D341Med (cell line): ENCODE measurements around the gene POLR1H.
A peak's percentile ranks its signal among the peaks of the same experiment; 100 is the strongest.

ENCODE experiments used
- DNase-seq: peaks from one replicate; pipeline ENCODE4 v3.0.0; 2012; ENCODE audit warnings: low spot score

The POLR1H gene

GRCh38 chr6:30062471-30063178 lies 1.6 kb downstream of the POLR1H start:
- no peak for DNase-seq

DNA sequence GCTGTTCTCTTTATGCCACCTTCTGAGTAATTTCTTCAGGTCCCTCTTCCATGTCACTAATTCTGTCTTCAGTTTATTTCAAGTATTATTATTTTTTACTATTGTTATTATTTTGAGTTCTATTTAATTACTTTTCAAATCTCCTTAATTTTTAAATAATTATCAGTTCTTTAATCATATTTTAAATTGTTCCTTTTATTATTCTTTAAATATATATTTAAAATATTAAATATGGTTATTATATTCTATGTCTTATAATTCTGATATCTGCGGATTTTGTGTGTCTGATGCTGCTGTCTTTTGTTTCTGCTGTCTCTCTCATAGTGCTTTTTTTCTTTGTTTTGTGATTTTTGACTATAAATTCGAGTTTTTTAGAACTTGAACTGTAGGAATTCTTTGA lies 2.2 kb downstream of the POLR1H start:
- no peak for DNase-seq

- no peak for DNase-seq
Measured at GRCh38 chr6:30066082-30066481, 5.0 kb downstream of the POLR1H start.

GRCh38 chr6:30066577-30067459 lies 5.8 kb downstream of the POLR1H start, which contains the start of gene PPP1R11:
TSS of gene PPP1R11 (plus strand) at chr6:30067198. CDS start at chr6:30067411, 213 bp downstream.
- DNase-seq = peak; percentile 92

DNA sequence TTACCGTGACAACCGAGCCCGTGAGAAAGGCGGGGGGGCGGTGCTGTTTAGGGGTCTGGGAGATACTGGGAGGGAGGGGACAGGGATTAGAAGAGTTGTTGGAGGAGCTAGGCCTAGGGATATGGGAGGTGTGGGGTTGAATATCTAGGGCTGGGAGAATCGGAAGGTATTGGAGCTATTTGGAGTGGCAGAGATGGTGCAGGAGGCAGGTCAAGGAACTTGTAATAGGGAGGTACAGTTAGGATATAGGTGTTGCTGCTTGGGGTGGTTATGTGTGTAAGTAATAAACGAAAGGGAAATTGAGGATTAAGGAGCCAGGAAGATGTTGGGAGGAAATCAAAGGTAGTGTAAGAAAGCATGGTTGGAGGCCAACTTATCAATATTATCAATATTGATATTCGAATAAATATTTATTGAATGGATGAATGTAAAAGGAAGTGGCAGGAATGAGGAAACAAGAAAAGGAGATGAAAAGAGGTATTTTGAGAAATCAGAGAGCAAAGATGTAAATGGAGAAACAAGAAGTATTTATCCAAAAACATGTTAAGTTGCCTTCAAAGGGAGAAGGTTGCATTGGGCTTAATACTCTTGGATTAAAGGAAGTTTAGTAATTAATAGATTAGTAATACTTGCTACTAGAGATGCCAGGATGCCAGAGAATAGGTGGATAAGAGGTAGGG lies 6.5 kb downstream of the POLR1H start:
- DNase-seq = peak; percentile 84

DNA sequence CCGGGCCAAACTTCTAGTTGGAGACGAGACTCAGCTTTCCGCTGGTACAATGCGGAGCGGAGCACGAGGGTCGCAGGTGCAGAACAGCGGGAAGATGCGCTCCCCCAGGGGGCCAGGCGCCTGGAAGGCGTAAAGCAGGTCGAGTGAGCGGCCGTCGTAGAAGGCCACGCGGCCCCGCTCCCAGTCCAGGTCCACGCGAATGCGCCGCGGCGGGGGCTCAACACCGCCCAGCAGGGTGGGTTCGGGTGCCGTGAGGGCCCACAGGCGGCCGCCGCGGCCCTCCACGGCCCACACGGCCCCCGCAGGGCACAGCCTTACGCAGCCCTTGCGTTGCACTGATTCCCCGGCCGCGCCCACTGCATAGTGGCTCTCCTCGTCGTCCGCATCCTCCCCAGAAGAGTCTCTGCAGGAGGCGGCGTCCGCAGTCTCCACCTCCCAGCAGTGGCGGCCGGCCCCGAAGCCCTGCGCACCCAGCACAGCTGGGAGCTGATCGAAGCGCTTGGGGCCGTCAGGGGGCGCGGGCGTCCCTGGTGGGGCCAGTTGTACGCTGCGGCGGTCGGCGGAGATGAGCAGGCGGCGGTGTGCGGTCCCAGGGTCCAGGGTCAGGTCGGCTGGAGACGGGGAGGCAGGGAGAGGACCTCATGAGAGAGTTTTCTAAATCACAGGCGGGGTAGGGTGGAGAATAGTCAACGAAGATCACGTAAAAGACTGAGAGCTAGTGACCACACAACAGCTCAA lies 10.2 kb downstream of the POLR1H start:
- no peak for DNase-seq

GRCh38 chr6:30071858-30072257 lies 10.8 kb downstream of the POLR1H start:
- DNase-seq = no peak

DNA sequence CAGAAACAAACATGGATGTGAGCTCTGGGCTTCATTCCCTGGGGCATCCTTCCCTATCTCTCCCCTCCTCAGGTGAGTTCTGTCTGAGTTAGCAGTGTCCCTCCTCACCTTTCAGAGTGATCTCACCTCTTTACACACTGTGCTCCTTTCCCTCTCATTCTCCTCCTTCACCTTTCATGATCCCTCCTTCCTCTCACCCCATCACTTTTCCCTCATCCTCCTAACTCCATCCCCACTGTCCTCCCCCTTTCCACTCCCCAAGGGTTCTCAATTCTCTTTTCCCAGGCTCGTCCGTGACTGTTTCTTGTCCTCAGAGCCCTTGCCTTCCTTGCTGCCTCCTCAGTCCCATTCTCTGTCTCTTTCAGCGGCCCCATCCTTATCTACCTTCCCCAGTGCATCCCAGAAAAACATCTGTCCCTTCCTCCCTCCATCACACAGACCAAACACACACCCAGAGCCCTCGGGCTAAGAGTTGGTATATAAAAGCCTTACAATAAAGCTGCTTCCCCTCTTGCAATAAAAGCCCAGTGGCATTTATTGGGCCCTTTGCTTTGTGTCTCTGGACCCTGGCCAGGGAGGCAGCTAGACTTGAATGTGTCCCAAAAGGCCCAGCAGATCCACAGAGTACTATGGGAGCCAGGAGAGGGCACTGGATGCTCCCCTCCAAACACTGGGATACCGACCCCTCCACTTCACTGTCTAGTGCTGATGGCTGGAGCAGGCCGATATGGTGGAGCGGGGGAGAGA lies 12.6 kb downstream of the POLR1H start:
- DNase-seq = no peak

DNA sequence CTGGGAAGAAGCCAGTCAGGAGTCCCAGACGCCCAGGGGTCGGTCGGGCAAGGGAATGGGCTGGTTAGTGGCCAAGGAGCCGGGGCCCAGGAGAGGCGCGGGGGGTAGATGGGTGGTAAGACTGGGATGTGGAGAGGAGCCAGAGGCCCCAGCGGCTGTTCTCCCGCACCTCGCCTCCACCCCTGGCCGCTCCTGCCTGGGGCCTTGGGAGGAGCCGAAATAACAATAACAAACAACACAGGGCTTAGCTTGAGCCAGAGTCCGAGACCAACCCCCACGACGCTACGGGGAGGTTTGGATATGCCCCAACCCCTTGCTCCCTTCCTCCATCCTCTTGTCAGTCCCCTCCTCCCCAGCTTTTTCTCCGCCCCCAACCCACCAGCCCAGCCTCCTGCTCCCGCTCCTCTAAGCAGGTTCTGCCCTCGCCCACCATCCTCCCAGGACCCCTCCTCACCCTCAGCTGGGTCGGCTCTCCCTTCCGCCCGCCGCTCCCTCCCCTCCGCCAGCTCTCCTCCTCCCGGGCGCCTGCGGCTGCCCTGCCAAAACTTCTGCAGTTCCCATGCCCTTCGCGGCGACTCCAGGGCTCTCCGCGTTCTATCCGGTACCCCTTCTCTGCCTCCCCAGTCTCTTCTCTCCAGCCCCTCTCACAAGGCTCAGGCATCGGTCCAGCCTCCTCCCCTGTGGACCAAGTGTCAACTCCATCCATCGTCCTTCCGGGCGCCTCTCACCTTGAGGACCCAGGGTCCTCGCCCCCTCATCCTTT lies 13.4 kb downstream of the POLR1H start:
- DNase-seq = no peak

DNA sequence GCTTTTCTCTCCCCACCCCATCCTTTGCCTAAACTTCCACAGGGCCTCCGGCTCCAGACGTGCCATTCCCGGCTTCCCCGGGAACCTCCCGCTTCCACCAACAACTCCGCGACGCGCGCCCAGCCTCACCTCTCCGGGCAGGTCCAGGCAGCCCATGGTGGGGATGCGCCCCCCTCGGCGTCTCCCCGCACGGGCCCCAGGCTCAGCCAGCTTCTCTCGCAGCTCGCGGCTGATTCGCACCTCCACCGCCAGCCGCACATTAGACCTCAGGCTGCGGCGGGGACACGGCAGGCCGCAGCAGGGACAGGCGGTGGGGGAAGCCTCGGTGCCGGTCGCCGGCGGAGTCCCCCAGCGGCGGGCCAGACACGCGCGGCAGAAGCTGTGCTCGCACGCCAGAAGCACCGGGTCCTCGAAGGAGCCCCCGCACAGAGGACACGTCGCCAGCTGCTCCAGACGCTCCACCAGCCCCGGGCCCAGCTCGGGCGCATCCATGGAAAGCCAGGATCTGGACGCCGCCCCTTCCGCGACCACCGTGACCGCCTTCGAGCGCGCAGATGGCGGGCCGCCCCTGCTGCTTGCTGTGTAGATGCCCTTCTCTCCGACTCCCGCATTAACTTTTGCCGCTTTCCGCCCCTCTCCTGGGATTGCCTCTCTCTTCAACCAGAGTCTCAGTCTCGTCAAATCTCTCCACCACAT lies 14.2 kb downstream of the POLR1H start, which contains the start of gene RNF39:
Gene RNF39, minus strand, starts transcription at position 676 of the 696 bp plus-strand sequence. Its CDS starts 184 bp downstream, at position 492.
- DNase-seq = peak; percentile 64

DNA sequence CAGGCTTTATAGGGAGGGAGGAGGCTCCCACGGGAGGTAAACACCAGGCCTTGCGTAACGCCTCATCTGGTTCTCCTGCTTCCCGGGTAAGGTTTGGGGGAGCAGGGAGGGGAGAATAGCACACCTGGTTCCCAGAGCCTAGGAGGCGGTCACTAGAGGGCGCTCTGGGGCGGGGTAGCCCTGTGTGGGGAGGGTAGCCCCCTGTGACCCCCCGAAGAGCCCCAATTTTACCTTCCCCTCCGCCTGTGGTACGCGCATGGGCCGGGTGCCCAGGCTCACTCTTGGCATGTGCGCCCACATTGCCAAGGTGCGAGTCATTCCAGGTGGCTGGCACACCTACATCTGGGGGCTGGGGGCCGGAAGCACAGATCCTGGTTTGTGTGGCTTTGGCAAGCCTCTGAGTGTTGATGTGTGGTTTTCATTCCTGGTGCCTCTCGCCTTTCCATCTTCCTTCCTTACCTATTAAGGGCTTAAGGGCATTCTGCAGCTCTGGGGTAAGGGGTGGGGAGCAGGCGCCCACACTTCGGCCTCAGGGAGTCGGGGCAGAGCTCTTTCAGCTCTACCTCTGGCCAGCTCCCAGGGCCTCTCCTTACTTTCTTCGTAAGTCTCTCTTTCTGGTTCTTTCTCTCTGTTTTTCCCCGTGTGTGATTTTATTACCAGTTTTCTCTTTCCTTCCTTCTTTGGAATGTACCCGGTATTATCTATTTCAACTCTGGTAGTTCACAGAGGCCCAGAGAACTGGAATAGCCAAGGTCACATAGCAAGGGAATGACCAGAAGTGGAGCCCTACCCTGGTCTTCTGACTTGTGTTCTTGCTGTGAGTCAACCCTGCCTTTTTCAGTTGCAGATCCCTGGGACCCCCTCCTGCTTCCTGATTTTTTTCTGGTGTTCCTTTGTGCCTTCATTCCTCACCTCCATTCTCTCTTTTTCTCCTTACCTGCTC lies 15.0 kb downstream of the POLR1H start:
- peak; percentile 57 for DNase-seq

GRCh38 chr6:30077218-30077617 lies 16.2 kb downstream of the POLR1H start:
- DNase-seq = no peak

GRCh38 chr6:30087876-30088275 lies 26.8 kb downstream of the POLR1H start:
- no peak for DNase-seq

DNA sequence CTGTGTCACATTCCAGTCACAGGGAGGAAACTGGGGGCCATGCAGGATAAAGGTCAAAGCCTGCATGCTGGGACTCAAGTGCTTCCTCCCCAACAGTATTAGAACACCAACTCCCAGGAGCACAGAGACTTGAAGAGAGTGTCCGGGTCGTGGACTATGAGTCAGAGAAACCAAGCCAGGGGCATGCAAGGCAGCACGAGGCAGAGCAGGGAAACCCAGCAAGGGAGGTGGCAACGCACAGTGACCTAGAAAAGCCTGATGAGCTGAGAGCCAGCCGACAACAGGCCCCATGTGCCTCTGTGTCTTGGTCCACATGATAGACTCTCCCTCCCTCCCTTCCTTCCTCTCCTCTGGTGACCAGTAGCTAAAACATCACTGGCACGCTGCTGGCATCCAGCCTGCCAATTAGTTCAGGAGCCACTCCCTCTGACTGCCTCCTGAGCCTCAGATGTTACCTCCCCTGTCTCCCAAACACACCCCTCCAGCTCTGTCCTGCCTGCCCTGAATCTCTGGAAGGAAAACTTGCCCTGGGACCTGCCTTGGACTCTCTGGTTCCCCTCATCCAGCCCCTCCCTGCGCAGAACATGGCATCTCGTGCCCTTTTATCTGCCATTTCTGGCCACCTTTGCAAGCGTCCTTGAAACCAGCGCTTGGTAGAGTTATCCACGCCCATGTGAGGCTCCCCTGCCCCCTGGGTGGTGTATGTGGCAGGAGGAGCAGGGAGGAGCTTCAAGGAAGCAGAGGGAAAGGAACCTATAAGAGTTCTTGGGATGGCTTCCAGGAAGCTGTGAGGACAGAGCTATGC lies 30.7 kb downstream of the POLR1H start:
- no peak for DNase-seq

DNA sequence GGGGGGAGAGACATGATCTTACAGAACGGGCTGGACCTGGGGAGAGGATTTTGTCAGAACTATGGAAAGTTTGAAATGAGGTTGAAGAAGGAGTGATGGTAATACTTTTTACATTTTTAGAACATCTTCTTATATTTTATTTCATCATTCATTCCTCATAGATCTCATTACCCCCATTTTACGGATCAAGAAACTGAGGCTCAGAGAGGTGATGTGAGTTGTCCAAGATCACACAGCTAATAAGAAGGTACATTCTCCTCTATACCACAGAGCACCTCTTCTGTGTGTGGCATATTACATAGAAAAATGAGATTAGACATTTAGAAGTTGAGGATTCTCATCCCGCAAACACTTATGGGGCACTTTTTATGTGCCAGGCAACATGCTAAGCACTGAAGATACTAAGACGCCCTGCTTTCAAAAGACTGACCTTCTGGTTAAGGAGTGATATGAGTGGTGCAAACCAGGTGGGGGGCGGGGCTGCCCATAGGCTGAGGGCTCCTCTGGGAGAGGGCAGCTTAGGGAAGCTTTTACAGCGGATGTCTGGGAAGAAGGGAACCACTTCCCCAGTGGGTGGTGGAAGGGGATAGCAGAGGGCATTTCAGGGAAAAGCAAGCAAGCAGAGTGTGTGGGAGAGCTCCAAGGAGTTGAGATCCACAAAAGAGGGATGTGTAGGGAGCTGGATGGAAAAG lies 31.9 kb downstream of the POLR1H start:
- DNase-seq = no peak

DNA sequence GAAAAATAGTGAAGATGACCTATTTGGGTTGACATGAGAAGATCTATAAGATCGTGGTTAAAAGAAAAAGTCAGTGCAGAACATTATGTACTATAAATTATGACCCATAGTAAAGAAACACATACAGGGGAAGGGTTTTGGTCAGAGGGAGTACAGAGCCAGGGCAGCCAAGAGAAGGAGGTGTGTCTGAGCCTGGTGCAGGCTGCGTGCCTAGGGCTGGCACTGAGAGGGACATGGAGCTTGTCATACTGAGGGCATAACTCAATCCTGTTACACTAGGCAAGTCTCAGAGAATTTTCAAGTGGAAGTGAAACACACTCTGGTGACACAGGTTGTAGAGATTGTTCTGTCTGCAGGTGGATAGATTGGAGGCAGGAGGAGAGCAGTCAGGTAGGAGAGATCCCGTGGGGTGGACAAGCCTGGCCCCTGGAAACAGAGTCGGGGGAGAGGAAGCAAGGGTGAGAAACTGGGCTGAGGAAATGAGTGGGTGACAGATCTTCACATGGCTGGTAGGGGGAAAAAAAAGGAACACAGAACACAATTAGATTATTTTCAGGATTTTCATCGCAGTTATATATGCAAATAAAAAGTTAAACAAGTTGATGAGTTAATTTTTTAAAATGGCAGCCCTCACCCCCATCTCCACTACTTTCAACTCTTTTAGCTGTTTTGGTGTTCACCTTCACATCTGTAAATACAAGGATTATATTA lies 33.0 kb downstream of the POLR1H start:
- DNase-seq = no peak
